GM12878 (cell line): ENCODE data around the gene ICA1L. TPM values are rescaled to one million over a fixed set of nuclear protein-coding genes. Genes with fewer than 3 reads are reported as not detected.
A peak's percentile ranks its signal among the peaks of the same experiment; 100 is the strongest.

ENCODE experiments used
- BCL3 ChIP-seq: IDR thresholded peaks from 2 replicates; pipeline ENCODE4 v1.6.1; 2011; ENCODE audit warnings: borderline replicate concordance, low read depth, mild to moderate bottlenecking, moderate library complexity, low read length; ENCODE audit not compliant: insufficient read depth, poor library complexity, severe bottlenecking
- BHLHE40 ChIP-seq, 2 experiments: fragments of 450-650 bp in 1 of 2; IDR thresholded peaks; 2 replicates each; pipeline ENCODE4 v1.6.1; 2011 to 2017; ENCODE audit warnings: low read depth in 2 of 2, borderline replicate concordance in 1 of 2, improper control_type of control experiment in 1 of 2, low read length in 1 of 2, mild to moderate bottlenecking in 1 of 2
- E4F1 ChIP-seq: fragments of 450-650 bp; IDR thresholded peaks from 2 replicates; pipeline ENCODE4 v1.6.1; 2018; ENCODE audit warnings: borderline replicate concordance, mild to moderate bottlenecking; ENCODE audit not compliant: partially characterized antibody
- ETV6 ChIP-seq, 2 experiments: fragments of 450-650 bp in 1 of 2; IDR thresholded peaks in 1 of 2; conservative IDR thresholded peaks in 1 of 2; 2 replicates each; pipeline ENCODE4 v1.6.1; 2014; ENCODE audit warnings: antibody characterized with exemption in 1 of 2, borderline replicate concordance in 1 of 2, low read depth in 1 of 2, mild to moderate bottlenecking in 1 of 2, moderate library complexity in 1 of 2
- HDGF ChIP-seq: fragments of 450-650 bp; IDR thresholded peaks from 2 replicates; pipeline ENCODE4 v1.6.1; 2016; ENCODE audit warnings: antibody characterized with exemption
- IKZF1 ChIP-seq: fragments of 450-650 bp; conservative IDR thresholded peaks from 2 replicates; pipeline ENCODE4 v1.6.1; 2017; ENCODE audit warnings: antibody characterized with exemption, mild to moderate bottlenecking
- IKZF2 ChIP-seq, 2 experiments: fragments of 450-650 bp; IDR thresholded peaks; 2 replicates each; pipeline ENCODE4 v1.6.1; 2017; ENCODE audit warnings: mild to moderate bottlenecking in 2 of 2, moderate library complexity in 2 of 2
- KLF5 ChIP-seq: fragments of 450-650 bp; IDR thresholded peaks from 2 replicates; pipeline ENCODE4 v1.6.1; 2014; ENCODE audit warnings: mild to moderate bottlenecking; ENCODE audit not compliant: partially characterized antibody
- MTA3 ChIP-seq: IDR thresholded peaks from 2 replicates; pipeline ENCODE4 v1.6.1; 2012; ENCODE audit warnings: low read length, inconsistent platforms, borderline replicate concordance
- NKRF ChIP-seq: fragments of 450-650 bp; conservative IDR thresholded peaks from 2 replicates; pipeline ENCODE4 v1.6.1; 2017; ENCODE audit warnings: mild to moderate bottlenecking, moderate library complexity
- POLR2AphosphoS2 ChIP-seq: IDR thresholded peaks from 2 replicates; pipeline ENCODE4 v1.6.1; 2011; ENCODE audit warnings: low read depth, mild to moderate bottlenecking, low read length, improper control_type of control experiment, moderate library complexity
- SMAD5 ChIP-seq: IDR thresholded peaks from 2 replicates; pipeline ENCODE4 v1.6.1; 2016; ENCODE audit warnings: antibody characterized with exemption, low read depth
- YY1 ChIP-seq: IDR thresholded peaks from 2 replicates; pipeline ENCODE4 v1.6.1; 2011; ENCODE audit warnings: low read depth, mild to moderate bottlenecking, low read length
- ZBTB11 ChIP-seq: fragments of 450-650 bp; formaldehyde crosslinking; IDR thresholded peaks from 2 replicates; pipeline ENCODE4 v1.5.0; 2022; ENCODE audit warnings: mild to moderate bottlenecking, missing genetic modification characterization
- ZBTB33 ChIP-seq: fragments of 450-650 bp; IDR thresholded peaks from 2 replicates; pipeline ENCODE4 v1.6.1; 2017; ENCODE audit warnings: mild to moderate bottlenecking
- ZNF217 ChIP-seq: fragments of 450-650 bp; IDR thresholded peaks from 2 replicates; pipeline ENCODE4 v1.6.1; 2017; ENCODE audit warnings: antibody characterized with exemption, mild to moderate bottlenecking
- ZZZ3 ChIP-seq: IDR thresholded peaks from 2 replicates; pipeline ENCODE4 v1.6.1; 2011; ENCODE audit warnings: low read depth; ENCODE audit not compliant: control insufficient read depth, insufficient read length
- polyA plus RNA-seq, 11 experiments: library from polyadenylated mRNA; depleted of rRNA in 4 of 11; unstranded in 6 of 11; stranded (reverse) in 5 of 11; fragments of >200 nt; fragmentation: Nextera tagmentation in 4 of 11; fragmentation: Illumina TruSeq in 1 of 11; extraction: Ambion mirVana in 4 of 11; extraction: Trizol in 1 of 11; gene quantifications; 1 replicate in 1 of 11; 2 replicates in 10 of 11; pipeline versions ENCODE4 v1.2.1 to v1.2.3, GENCODE V29; 2011 to 2016; ENCODE audit warnings: inconsistent platforms in 2 of 11, missing spikeins in 2 of 11, low read depth in 1 of 11
- total RNA-seq, 4 experiments: library from RNA; depleted of rRNA in 3 of 4; stranded (reverse); fragments of >200 nt in 3 of 4; fragmentation: Illumina TruSeq in 1 of 4; extraction: Trizol in 1 of 4; gene quantifications; 2 replicates each; pipeline versions ENCODE4 v1.2.1 to v1.2.3, GENCODE V29; 2013 to 2021

Gene ICA1L
- total and polyA plus RNA-seq, 10 of the 15 experiments (the other 5 are each of a cell fraction or from before 2014, with no cell fraction given), result 0.85 to 7.4 (median 3.6) TPM

GRCh38 chr2:202911512-202912341 lies 40.2 kb upstream of the ICA1L start, which contains the start of the genes CARF and WDR12 (continued):
- TF ChIP-seq E4F1 (peak; percentile 90), POLR2AphosphoS2 (peak; percentile 83), IKZF1 (peak; percentile 84), BCL3 (no peak), ETV6 (conservative IDR thresholded peaks at IDR 0.05 in 1 of 2, IDR thresholded peaks at IDR 0.05 in 1 of 2; ENCODE audit: borderline replicate concordance in 1 of 2, low read depth in 1 of 2) (0 out of 4 replicates have a peak, but pooled peaks of 1 of the 2 experiments have one; percentile 15), NKRF (peak; percentile 94), YY1 (peak; percentile 81), KLF5 (peak; percentile 72), IKZF2 (IDR thresholded peaks at IDR 0.05) (no peak), ZNF217 (no peak), HDGF (no peak), SMAD5 (peak; percentile 3; the same call in 1 of the 2 replicates), ZBTB11 (CRISPR knock-in tag) (no peak), ZBTB33 (no peak), ZZZ3 (no peak), BHLHE40 (IDR thresholded peaks at IDR 0.05; ENCODE audit: borderline replicate concordance in 1 of 2, low read depth in 2 of 2, low read length in 1 of 2) (no peak; a peak in 1 of 4 replicates), MTA3 (no peak)
